HT-29 (cell line): ENCODE results near the gene STK32C. TPM values are rescaled to one million over a fixed set of nuclear protein-coding genes. Genes with fewer than 3 reads are reported as not detected.

Experiments
- DNase-seq: peaks from one replicate; pipeline ENCODE4 v3.0.0-alpha.2; 2015; ENCODE audit warnings: low spot score
- total RNA-seq: library from RNA; depleted of rRNA; stranded (reverse); fragments of >200 nt; shearing (Covaris generic); gene quantifications from 2 replicates; pipeline ENCODE4 v1.2.3, GENCODE V29; 2014

STK32C gene
- total RNA-seq, 1 experiment from 2014 or later, result 20.8 TPM

- no peak for DNase-seq
Measured at GRCh38 chr10:132199268-132199853, 108.4 kb downstream of the STK32C start.

- no peak for DNase-seq
Measured at GRCh38 chr10:132198381-132199181, 109.2 kb downstream of the STK32C start.

- DNase-seq, result no peak
Measured at GRCh38 chr10:132198068-132198370, 109.7 kb downstream of the STK32C start.

GRCh38 chr10:132197271-132198067, 110.3 kb downstream of the STK32C start:
- no peak for DNase-seq

GRCh38 chr10:132196178-132197113, 111.3 kb downstream of the STK32C start:
- DNase-seq, result no peak

- DNase-seq, result no peak
Measured at GRCh38 chr10:132195366-132196075, 112.2 kb downstream of the STK32C start.

- DNase-seq, result no peak
Measured at GRCh38 chr10:132194726-132195125, 113.0 kb downstream of the STK32C start.

GRCh38 chr10:132193907-132194552, 113.7 kb downstream of the STK32C start:
- DNase-seq, result peak; percentile 18

GRCh38 chr10:132192991-132193665, 114.6 kb downstream of the STK32C start:
- no peak for DNase-seq

GRCh38 chr10:132192076-132192975, 115.4 kb downstream of the STK32C start:
- no peak for DNase-seq

GRCh38 chr10:132189810-132190422, 117.8 kb downstream of the STK32C start:
- no peak for DNase-seq

GRCh38 chr10:132189016-132189415, 118.7 kb downstream of the STK32C start:
- DNase-seq, result no peak

- DNase-seq, result no peak
Measured at GRCh38 chr10:132188331-132188730, 119.4 kb downstream of the STK32C start.

GRCh38 chr10:132187430-132188138, 120.2 kb downstream of the STK32C start:
- DNase-seq, result no peak

GRCh38 chr10:132186488-132187429, 121.0 kb downstream of the STK32C start, which contains the start of gene DPYSL4:
Gene DPYSL4, plus strand, starts transcription at chr10:132186948. Its CDS starts 116 bp downstream, at chr10:132187064.
- no peak for DNase-seq
